AG09319 (cell line): Measurements from ENCODE around the gene CTNNBIP1.
A peak's percentile ranks its signal among the peaks of the same experiment; 100 is the strongest.

ENCODE experiments used
- DNase-seq: peaks from one replicate; pipeline ENCODE4 v3.0.0-alpha.2; 2010; ENCODE audit warnings: low read depth; ENCODE audit errors: extremely low read depth
- TF ChIP-seq, protein P1 (sequence below): IDR thresholded peaks from 2 replicates; pipeline ENCODE4 v1.5.1; 2011; ENCODE audit warnings: low read depth, mild to moderate bottlenecking, inconsistent platforms, low read length, moderate library complexity

CTNNBIP1 gene

DNA sequence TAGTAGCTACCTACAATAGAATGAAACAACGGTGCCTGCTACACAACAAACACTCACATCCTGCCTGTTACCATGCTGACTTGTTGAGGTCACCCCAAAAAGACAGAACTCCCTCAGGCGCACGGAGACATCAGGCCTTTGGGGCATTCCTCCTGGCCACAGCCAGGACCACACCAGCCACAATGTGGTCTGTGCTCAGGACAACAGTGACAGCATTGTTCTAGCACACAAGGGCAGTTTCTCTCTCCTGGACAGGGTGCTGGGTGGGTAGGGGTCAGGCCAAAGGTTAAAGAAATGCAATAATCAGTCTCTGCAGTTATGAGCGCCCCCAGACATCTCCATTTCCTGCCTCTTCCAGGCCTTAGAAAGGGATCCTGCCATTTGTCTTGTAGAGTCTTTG is 39.5 kb downstream of the CTNNBIP1 start:
- no peak for DNase-seq
- TF ChIP-seq, protein P1, sequence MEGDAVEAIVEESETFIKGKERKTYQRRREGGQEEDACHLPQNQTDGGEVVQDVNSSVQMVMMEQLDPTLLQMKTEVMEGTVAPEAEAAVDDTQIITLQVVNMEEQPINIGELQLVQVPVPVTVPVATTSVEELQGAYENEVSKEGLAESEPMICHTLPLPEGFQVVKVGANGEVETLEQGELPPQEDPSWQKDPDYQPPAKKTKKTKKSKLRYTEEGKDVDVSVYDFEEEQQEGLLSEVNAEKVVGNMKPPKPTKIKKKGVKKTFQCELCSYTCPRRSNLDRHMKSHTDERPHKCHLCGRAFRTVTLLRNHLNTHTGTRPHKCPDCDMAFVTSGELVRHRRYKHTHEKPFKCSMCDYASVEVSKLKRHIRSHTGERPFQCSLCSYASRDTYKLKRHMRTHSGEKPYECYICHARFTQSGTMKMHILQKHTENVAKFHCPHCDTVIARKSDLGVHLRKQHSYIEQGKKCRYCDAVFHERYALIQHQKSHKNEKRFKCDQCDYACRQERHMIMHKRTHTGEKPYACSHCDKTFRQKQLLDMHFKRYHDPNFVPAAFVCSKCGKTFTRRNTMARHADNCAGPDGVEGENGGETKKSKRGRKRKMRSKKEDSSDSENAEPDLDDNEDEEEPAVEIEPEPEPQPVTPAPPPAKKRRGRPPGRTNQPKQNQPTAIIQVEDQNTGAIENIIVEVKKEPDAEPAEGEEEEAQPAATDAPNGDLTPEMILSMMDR, result no peak

DNA sequence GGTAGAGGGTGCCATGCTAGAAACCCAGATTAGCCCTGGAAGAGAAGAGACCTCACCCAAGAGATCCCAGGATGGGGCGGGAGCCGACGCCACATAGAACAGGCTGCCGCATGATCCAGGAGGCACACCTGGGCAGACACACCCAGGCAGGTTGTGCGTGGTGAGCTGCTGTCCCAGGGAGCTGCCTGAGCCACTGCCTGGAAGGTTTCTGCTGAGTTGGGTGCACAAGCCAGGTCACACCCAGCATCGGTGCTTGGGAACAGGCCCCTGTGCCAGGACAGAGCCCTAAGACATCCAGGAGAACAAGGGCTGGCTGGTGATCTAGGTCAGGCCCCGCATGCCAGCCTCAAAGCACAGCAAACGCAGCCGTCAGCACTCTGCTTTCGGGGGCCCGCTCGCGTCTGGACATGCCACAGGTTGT is 40.2 kb downstream of the CTNNBIP1 start:
- TF ChIP-seq, protein P1, result no peak
- no peak for DNase-seq

DNA sequence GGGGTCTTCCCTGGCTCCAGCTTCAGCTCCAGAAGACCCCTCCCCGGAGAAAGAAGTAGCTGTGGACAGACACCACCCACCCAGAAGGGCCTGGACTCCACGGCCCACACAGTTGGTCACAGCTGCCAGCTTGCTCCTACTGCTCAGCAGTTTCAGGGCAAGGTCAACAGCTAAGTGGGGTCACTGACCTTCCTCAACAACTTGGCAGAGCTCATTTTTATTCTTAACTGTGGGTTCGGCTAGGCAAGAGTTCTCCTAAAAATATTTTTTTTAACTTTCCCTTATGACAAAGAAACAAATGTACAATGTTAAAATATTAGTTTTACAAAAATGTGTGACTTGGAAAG is 41.9 kb downstream of the CTNNBIP1 start:
- no peak for DNase-seq
- TF ChIP-seq, protein P1, result no peak

DNA sequence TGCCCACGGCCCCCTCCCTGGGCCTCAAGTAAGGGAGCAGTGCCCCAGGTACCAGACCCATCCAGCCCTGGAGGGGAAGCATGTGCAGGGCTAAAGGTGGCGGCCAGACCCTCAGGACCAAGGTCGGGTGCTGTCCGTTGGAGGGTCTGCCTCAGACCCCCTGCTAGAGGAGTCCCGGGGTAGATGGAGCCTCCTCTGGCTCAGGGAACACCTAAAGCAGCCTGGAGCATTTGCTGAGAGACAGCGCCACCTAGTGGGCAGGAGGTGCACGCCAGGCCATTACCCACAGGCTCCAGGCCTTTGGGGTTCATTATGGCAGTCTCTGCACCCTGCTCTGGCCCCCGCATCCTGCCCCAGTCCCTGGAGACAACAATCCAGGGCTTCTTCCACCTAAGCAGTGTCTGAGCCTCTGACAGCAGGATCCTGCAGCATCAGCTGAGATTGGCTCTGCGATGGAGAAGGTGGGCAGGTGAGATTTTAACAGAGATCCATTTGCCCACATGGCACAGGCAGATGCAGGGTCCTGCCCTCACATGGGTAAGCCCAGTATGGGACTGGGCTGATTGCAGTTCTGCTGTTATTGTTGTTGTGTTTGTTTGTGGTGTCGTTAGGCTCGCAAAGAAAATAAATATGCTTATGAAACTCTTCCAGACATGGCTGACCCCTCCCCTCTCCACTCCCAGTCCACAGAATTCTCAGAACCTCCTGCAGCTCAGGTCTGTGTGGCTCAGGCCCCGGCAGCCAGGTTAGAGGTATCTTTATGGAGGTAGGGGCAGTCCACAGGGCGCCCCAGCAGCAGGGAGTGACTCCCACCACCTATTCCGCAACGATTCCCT is 42.4 kb downstream of the CTNNBIP1 start:
- TF ChIP-seq, protein P1, result peak; percentile 95
- no peak for DNase-seq

DNA sequence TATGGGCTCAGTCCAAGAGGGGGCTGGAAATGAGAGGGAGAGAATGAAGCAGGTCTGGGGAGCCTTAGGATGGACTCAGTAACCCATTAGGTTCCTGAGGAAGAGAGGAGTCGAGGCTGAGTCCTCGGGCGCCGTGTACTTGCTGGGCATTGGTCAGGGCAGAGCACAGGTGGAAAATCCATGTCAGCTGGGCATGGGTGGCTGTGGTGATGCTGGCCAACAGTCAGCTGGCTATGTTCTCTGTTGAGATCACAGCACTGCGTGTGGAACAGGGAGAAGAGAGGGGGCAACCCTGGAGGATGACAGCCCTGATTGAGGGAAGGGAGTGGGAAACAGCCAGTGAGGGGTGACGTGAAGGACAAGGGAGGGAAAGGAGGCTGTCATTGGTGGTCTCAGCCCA is 43.2 kb downstream of the CTNNBIP1 start:
- TF ChIP-seq, protein P1, result no peak

DNA sequence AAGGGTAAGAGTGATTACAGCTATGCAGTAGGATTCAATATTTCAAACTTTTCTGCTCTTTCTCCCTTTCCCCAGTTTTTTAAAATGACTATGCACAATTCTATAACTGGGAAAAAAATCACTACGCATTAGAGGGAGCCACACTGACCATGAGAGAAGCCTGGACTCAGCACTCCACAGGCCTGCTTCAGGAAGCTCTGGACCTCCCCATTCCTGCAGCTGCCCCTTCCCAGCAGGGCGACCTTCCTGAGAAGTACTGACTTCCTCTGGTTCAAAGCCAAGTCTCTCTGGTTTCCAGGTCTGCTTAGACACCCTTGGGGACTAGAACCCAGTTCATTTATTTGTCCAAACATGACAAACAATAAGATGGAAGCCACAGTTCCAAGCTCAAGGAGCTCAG is 44.3 kb downstream of the CTNNBIP1 start:
- TF ChIP-seq, protein P1, result no peak
- DNase-seq, result no peak

More for the DNA sequence above, 43.2 kb downstream of the CTNNBIP1 start:
- DNase-seq, result no peak

DNA sequence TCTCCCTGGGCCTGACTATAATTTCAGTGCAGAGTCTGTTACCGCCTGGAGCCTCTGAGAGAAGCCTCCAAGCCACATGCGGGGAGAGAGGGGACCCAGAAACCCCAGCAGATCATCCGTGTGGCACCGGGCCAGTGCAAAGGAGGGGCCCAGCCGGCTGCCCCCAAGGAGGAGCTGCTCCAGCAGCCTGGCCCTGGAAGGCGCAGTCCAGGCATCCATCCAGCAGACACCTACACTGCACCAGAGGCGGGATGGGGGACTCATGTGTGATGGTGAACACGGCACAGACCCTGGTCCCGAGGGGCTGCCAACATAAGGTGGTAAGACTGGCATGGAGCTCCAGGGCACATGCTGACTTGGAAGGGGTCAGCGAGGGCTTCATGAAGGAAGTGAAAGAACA is 46.7 kb downstream of the CTNNBIP1 start:
- TF ChIP-seq, protein P1, result no peak
- no peak for DNase-seq
